Measurements from ENCODE around the gene USP21.
"Not testable (repeated sequence)": the region's sequence is repeated elsewhere in the genome, so short reads cannot be mapped to it uniquely, and the experiment has no call there.

Gene USP21

GRCh38 chr1:161159087-161159912 is at the start of gene USP21:
Gene USP21, plus strand, starts transcription at chr1:161159500. Its CDS starts 1,141 bp downstream, at chr1:161160641.
- DNase-seq, result peak; percentile 92 to 96

DNA sequence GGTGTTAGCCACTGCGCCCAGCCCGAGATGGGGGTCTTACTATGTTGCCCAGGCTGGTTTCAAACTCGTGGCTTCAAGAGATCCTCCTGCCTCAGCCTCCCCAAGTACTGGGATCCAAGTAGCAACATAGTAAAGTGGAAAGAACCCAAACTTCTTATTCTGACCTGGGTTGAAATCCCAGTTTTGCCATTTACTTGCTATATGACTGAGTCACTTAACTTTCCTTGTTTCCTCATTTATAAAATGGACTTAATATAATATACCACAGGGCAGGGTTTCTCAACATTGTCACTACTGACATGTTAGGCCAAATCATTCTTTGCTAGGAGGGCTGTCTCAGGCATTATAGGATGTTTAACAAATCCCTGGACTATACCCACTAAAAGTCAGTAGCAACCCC is 48.2 kb upstream of the USP21 start:
- no peak for DNase-seq

GRCh38 chr1:161111527-161111926 is 47.8 kb upstream of the USP21 start:
- DNase-seq, result no peak

DNA sequence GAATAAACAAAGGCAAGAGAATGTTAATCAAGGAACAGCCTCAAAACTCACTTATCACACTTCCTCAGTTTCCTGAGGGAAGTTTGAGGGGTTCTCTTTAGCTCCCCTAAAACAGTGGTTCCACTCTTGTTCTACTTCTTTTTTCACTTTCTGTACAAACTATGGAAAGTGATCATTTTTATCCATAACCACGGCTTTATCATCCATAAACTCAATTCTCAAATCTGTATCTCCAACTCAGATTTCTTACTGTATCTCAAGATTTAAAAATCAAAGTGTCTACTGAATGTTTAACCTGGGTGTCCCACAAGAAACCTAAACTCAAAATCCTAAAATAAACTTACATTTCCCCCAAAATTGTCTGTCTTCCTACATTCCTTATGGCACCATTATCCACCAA is 45.4 kb upstream of the USP21 start:
- no peak for DNase-seq

- DNase-seq, result no peak
Observed at GRCh38 chr1:161114556-161114955, 44.7 kb upstream of the USP21 start.

- no peak for DNase-seq
Observed at GRCh38 chr1:161115132-161115711, 44.1 kb upstream of the USP21 start.

- not testable (repeated sequence) for DNase-seq
Observed at GRCh38 chr1:161115961-161116360, 43.3 kb upstream of the USP21 start.

- DNase-seq, result peak; percentile 66 to 86
Observed at GRCh38 chr1:161117759-161118581, 41.3 kb upstream of the USP21 start, which contains the start of the genes NIT1 and PFDN2. Gene NIT1, plus strand, starts transcription at chr1:161118105. Its CDS starts 72 bp downstream, at chr1:161118177. Gene PFDN2, minus strand, starts transcription at chr1:161118037. Its CDS starts 11 bp downstream, at chr1:161118026.

- peak in 1 of 2 experiments; percentile 13 for DNase-seq
Observed at GRCh38 chr1:161119092-161119903, 40.0 kb upstream of the USP21 start.

DNA sequence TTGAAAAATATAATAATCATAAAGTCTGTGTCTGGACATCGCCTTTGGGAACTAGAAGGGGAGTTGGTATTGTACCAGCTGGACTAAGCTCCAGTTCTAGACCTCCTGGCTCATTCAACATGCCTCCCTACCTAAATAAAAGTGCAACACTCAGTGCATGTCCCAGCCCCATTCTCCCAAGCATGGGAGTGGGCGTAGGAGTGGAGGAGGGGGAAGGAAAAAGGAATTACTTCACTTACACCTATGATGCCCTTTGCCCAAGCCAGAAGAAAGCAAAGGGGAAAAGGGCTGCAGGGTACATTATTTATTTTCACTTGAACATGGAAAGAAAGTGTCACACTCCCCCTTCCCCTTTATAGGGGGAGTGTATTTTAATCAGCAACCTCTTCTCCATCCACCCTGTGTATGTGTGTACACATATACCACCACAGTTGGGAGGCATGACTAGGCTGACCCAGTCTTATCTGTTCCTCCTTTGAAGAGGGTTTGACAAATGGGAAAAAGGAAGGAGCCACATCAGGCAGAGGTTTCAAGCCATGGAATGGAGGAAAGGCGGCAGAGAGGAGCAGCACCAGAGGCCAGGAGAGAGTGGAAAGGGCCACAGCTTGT is 38.2 kb upstream of the USP21 start:
- no peak for DNase-seq

DNA sequence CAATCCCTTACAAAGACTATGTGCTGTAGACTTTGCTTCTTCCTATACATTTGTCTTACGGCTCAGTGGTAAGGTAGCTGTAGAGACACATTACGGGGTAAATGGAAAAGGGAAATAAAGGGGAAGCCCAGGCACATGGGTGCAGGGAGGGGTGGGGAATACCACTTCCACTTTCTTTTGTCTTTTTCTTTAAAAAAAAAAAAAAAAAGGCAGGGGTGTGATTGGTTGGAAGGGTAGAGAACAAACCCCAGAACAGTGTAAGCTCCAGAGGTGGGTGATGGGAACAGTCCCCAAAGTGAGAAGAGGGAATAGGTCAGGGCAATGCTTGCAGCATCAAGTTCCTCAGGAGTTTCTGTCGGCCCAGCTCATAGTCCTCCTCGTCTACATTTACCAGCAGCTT is 37.5 kb upstream of the USP21 start:
- no peak for DNase-seq

- no peak for DNase-seq
Observed at GRCh38 chr1:161122967-161123366, 36.3 kb upstream of the USP21 start.

GRCh38 chr1:161127649-161128048 is 31.7 kb upstream of the USP21 start:
- DNase-seq, result no peak

DNA sequence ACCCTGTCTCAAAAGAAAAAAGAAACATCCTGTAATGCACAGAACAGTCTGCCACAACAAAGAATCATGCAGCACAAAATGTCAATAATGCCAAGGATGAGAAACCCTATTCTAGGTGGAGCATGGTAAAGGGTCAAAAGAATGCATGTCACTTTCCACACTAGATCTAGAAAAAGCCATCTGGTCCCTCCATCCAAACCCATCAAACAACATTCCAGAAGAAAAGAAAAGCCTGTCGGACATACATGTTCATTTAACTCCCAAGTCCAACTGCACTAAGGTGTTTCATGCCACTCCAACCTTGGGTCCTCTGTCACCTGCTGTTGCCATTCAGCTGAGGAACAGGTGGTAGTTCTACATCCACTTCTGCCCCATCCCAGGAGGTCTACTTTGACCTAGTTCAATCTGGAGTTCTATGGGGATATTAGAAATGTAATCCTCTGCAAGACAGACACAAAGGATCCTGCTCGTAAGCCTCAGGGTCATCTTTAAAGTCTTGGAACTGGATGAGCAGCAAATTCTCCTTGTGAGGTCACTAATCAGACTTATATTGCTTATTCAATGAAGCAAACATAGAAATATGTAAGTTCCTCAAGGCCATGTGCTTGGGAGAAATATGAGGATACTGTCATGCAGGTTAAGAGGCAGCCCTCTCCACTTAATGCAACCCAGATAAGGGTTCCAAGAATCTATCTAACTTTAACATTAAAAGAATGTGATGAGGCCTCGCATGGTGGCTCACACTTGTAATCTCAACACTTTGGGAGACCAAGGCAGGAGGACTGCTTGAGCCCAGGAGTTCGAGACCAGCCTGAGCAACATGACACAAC is 30.5 kb upstream of the USP21 start:
- no peak for DNase-seq

DNA sequence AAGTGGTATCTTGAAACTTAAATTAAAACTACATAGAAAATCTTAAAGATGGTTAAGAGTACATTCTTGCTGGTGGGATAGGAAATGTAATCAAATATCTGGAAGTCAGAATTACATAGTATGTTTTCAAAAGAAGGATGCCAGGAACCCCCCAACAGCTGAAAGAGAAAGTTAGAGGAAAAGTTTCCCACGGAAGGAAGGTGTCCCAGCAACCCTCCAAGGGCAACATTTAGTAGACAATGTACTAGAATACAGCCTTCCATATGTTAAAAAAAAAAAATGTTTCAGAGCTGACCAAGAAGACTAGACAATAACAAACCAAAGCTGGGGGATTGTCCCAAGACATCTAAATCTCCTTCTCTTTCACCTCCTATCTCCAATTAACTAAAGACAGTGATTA is 29.0 kb upstream of the USP21 start:
- no peak for DNase-seq

- no peak for DNase-seq
Observed at GRCh38 chr1:161131523-161132409, 27.5 kb upstream of the USP21 start.

DNA sequence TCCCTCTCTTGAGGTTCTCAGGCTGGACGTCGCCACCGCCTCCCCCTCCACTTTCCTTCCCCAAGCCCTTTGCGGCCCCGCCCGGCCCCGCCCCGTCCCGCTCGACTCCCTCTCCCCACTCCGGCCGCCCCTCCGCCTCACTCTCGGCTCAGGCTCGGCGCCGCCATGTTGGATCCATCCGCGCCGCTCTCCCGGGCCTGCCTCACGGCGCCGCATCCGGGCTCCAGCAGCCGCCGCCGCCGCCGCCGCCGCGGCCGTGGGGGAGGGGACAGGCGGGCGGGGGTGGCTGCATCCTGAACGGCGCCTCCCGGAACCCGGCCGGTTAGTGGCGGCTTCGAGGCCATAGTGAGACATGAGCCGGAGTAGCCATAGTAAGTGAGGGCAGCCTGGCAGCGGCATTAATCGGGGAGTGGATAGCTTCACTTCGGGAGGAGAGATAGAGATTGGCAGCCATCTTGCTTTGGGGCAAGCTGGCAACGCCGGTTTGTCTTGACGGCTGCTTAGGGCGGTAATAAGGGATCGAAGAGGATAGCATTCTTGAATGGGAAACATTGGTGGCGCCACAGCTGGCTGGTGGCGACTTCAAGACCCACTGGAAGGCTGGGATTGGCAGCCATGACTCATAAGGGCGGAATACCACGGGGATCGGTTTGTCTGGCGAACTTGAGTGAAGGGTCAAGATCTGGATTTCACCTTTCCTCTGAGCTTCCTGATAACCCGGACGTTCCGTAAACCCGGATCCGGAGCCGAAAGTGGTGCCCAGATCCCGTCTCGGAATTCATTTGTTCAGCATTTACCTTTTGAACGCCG is 26.7 kb upstream of the USP21 start, which contains the start of gene DEDD:
TSS of gene DEDD (minus strand) at position 258 of the 810 bp plus-strand sequence. CDS start 8,205 bp downstream, outside the sequence.
- peak; percentile 87 to 98 for DNase-seq

- no peak for DNase-seq
Observed at GRCh38 chr1:161133220-161133740, 26.0 kb upstream of the USP21 start.

DNA sequence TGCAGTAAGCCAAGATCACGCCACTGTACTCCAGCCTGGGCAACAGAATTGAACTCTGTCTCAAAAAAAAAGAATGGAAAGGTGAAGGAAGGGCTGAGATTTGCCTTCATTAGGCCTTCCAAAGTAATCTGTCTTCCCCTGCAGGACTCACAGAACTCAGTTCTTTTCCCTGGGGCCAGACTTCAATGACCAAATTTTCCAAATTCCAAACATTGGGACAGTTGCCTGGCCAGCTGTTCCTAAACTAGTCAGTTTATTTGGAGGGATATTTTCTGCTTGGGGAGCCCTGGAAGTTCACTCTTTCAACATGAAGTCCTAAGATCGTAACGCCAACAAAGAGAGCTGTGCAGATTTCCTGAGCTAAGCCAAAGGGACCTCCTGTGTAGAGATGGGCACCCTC is 21.4 kb upstream of the USP21 start:
- DNase-seq, result no peak

Measured in NCI-H446 (cell line).